ENCODE data around the gene PLEKHA6.

- TF ChIP-seq POLR2A (IDR thresholded peaks at IDR 0.05; ENCODE audit: low read depth, low read length), result no peak
- no peak for TF ChIP-seq CTCF (conservative IDR thresholded peaks at IDR 0.05; ENCODE audit: low read depth, low read length)
Measured at GRCh38 chr1:204316164-204316563, 43.6 kb downstream of the PLEKHA6 start.

All from IMR-90 (cell line).